ENCODE data around the gene RHEB. TPM values are rescaled to one million over a fixed set of nuclear protein-coding genes. Genes with fewer than 3 reads are reported as not detected.
A peak's percentile ranks its signal among the peaks of the same experiment; 100 is the strongest.

The RHEB gene
- total and polyA plus RNA-seq, 2 experiments from 2014 or later = 101 to 239 TPM

GRCh38 chr7:151447901-151448260, 71.8 kb downstream of the RHEB start:
- Histone ChIP-seq H4K20me1 (replicated peaks; ENCODE audit: insufficient read depth) (no peaks in the 10 kb centered on the region), H3K36me3 (ENCODE audit: insufficient read depth) (no peaks in the 10 kb centered on the region), H3K4me3 (peak overlapping the region; percentile 71), H3K27ac (ENCODE audit: low read depth) (no peak overlapping the region), H2AFZ (peak overlapping the region; percentile 93; the same call in 1 of the 2 replicates), H3K79me2 (replicated peaks; ENCODE audit: insufficient read depth) (no peaks in the 10 kb centered on the region), H3K4me2 (peak overlapping the region; percentile 91), H3K27me3 (ENCODE audit: insufficient read depth) (peaks cover 12% of the 10 kb centered on the region), H3K9me2 (ENCODE audit: insufficient read depth) (no peaks in the 10 kb centered on the region), H3K4me1 (ENCODE audit: insufficient read depth) (peaks cover 3% of the 10 kb centered on the region), H3F3A (replicated peaks; ENCODE audit: low read depth) (0 out of 2 replicates have a peak, but pooled peaks cover 4% of the 10 kb centered on the region)
- ATAC-seq (no peak), DNase-seq (ENCODE audit: low spot score) (no peak)
- Mint-ChIP-seq H3K9me3 (no peaks in the 10 kb centered on the region), H3K27me3 (ENCODE audit: insufficient read depth, low read depth, poor library complexity) (peaks cover 11% of the 10 kb centered on the region), H3K4me3 (peak overlapping the region; percentile 55), H3K4me1 (peaks cover 11% of the 10 kb centered on the region), H3K27ac (no peak overlapping the region), H3K36me3 (ENCODE audit: low read depth) (no peaks in the 10 kb centered on the region; the same call in 2 of the 3 replicates)
- no peak for TF ChIP-seq JUNB (IDR thresholded peaks at IDR 0.05; ENCODE audit: unreplicated experiment)
- TF ChIP-seq ZNF462 (CRISPR knock-in tag; IDR thresholded peaks at IDR 0.05) = no peak
- no peak for TF ChIP-seq STAT1 (IDR thresholded peaks at IDR 0.05; ENCODE audit: unreplicated experiment)
- TF ChIP-seq ZNF331 (CRISPR knock-in tag; IDR thresholded peaks at IDR 0.05; ENCODE audit: low read depth) = no peak
- TF ChIP-seq EZH2phosphoT487 (IDR thresholded peaks at IDR 0.05; ENCODE audit: unreplicated experiment) = no peak
- TF ChIP-seq POLR2AphosphoS5 (IDR thresholded peaks at IDR 0.05; ENCODE audit: low read depth) = no peak
- no peak for TF ChIP-seq ETS1 (IDR thresholded peaks at IDR 0.05)
- TF ChIP-seq, protein P1, sequence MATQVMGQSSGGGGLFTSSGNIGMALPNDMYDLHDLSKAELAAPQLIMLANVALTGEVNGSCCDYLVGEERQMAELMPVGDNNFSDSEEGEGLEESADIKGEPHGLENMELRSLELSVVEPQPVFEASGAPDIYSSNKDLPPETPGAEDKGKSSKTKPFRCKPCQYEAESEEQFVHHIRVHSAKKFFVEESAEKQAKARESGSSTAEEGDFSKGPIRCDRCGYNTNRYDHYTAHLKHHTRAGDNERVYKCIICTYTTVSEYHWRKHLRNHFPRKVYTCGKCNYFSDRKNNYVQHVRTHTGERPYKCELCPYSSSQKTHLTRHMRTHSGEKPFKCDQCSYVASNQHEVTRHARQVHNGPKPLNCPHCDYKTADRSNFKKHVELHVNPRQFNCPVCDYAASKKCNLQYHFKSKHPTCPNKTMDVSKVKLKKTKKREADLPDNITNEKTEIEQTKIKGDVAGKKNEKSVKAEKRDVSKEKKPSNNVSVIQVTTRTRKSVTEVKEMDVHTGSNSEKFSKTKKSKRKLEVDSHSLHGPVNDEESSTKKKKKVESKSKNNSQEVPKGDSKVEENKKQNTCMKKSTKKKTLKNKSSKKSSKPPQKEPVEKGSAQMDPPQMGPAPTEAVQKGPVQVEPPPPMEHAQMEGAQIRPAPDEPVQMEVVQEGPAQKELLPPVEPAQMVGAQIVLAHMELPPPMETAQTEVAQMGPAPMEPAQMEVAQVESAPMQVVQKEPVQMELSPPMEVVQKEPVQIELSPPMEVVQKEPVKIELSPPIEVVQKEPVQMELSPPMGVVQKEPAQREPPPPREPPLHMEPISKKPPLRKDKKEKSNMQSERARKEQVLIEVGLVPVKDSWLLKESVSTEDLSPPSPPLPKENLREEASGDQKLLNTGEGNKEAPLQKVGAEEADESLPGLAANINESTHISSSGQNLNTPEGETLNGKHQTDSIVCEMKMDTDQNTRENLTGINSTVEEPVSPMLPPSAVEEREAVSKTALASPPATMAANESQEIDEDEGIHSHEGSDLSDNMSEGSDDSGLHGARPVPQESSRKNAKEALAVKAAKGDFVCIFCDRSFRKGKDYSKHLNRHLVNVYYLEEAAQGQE (IDR thresholded peaks at IDR 0.05; ENCODE audit: unreplicated experiment) = no peak

All from GM23338 (cell line).